ENCODE results near the gene MCM9.

DNA sequence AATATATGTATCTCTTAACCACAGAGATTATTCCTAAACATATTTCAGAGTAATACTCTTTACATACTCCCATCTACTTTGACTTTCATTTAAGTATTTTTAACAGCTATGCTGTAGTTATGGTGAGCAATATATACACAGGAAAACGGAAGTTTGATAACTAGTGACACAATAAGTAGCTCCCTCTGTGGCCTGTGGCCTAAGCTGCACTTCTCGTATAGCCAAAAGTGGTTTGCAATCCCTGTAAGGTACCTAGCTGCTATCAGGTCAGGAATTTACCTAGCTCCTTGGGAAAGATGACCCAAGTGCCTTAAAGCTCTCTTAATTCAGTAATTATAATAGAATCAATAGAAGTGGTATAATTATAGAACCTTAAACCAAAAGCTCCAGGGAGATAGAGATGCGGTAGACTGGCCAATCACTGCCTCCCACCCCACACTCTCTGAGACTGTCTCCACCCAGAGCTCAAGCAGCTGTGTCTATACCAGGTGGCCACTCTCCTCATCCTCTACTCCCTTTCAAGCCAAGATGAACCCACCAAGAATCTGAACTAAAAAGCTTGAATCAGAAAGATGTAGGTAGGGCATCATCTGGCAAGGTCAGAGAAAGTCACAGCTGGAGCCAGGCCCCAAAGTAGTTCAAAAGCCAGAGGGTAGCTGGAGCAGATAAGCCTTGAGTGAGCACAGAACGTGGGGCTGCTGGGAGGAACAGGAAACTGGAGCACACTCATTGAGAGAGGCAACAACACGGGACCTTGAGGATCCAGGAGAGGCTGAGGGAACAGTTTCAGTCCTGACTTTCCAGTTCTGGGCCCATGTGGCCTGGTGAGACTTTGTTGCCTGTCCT is 125.9 kb downstream of the MCM9 start:
- TF ChIP-seq CTCF (IDR thresholded peaks at IDR 0.05) (no peak), POLR2A (IDR thresholded peaks at IDR 0.05) (no peak)

All from Peyer's patch (tissue), 4 donors.